HG03432 (cell line): ENCODE data around the gene NIPBL.

Experiments used
- ATAC-seq: cut with Tn5 transposase; IDR thresholded peaks from one replicate; pipeline ENCODE4 v1.9.1; 2021; ENCODE audit warnings: mild to moderate bottlenecking, moderate library complexity; ENCODE audit not compliant: unreplicated experiment

NIPBL gene

GRCh38 chr5:37014321-37014720, 137.8 kb downstream of the NIPBL start:
- ATAC-seq, result no peak

- ATAC-seq, result no peak
These were observed 139.5 kb downstream of the NIPBL start for GRCh38 chr5:37015795-37016666.

- no peak for ATAC-seq
These were observed 152.3 kb downstream of the NIPBL start for GRCh38 chr5:37028910-37029309.

- ATAC-seq, result no peak
These were observed 152.9 kb downstream of the NIPBL start for GRCh38 chr5:37029436-37029835.

GRCh38 chr5:37034955-37035354, 158.4 kb downstream of the NIPBL start:
- ATAC-seq, result no peak

- ATAC-seq, result no peak
These were observed 161.3 kb downstream of the NIPBL start for GRCh38 chr5:37037840-37038239.

- no peak for ATAC-seq
These were observed 163.3 kb downstream of the NIPBL start for GRCh38 chr5:37039824-37040223.

GRCh38 chr5:37043693-37044092, 167.1 kb downstream of the NIPBL start:
- ATAC-seq, result no peak

- ATAC-seq, result no peak
These were observed 167.6 kb downstream of the NIPBL start for GRCh38 chr5:37044120-37044519.

- no peak for ATAC-seq
These were observed 169.1 kb downstream of the NIPBL start for GRCh38 chr5:37045703-37046102.

GRCh38 chr5:37047947-37048346, 171.4 kb downstream of the NIPBL start:
- ATAC-seq, result no peak

- no peak for ATAC-seq
These were observed 177.8 kb downstream of the NIPBL start for GRCh38 chr5:37054391-37054790.

GRCh38 chr5:37055383-37055990, 178.9 kb downstream of the NIPBL start:
- ATAC-seq, result no peak

- ATAC-seq, result no peak
These were observed 180.2 kb downstream of the NIPBL start for GRCh38 chr5:37056762-37057161.

GRCh38 chr5:37060030-37060429, 183.5 kb downstream of the NIPBL start:
- no peak for ATAC-seq

- no peak for ATAC-seq
These were observed 187.2 kb downstream of the NIPBL start for GRCh38 chr5:37063739-37064138.

GRCh38 chr5:37064442-37064841, 187.9 kb downstream of the NIPBL start:
- no peak for ATAC-seq

- ATAC-seq, result no peak
These were observed 194.9 kb downstream of the NIPBL start for GRCh38 chr5:37071487-37071886.

GRCh38 chr5:37071901-37072581, 195.5 kb downstream of the NIPBL start:
- ATAC-seq, result no peak

- ATAC-seq, result no peak
These were observed 198.9 kb downstream of the NIPBL start for GRCh38 chr5:37075399-37075950.

GRCh38 chr5:37077146-37077545, 200.6 kb downstream of the NIPBL start:
- no peak for ATAC-seq

- no peak for ATAC-seq
These were observed 204.1 kb downstream of the NIPBL start for GRCh38 chr5:37080697-37081096.
